Measurements from ENCODE around the gene TSPYL2.

GRCh38 chrX:53078943-53079342, 3.2 kb upstream of the TSPYL2 start:
- TF ChIP-seq RXRA (IDR thresholded peaks at IDR 0.05; ENCODE audit: insufficient read depth, low read depth, low read length) (no peak), BRCA1 (IDR thresholded peaks at IDR 0.05; ENCODE audit: low read depth, low read length) (no peak), SUZ12 (IDR thresholded peaks at IDR 0.05; ENCODE audit: low read length) (no peak), RNF2 (IDR thresholded peaks at IDR 0.05; ENCODE audit: borderline replicate concordance, low read depth, low read length, missing control alignments, poor library complexity, severe bottlenecking) (no peak)
